ENCODE data around the gene TSPAN14. TPM values are rescaled to one million over a fixed set of nuclear protein-coding genes. Genes with fewer than 3 reads are reported as not detected.
"Not testable (repeated sequence)": the region's sequence is repeated elsewhere in the genome, so short reads cannot be mapped to it uniquely, and the experiment has no call there.

TSPAN14 gene
- total RNA-seq, 1 experiment from 2014 or later = 3.4 TPM

GRCh38 chr10:80416479-80417098, 37.5 kb upstream of the TSPAN14 start:
- Histone ChIP-seq H3K36me3 (ENCODE audit: insufficient read depth, low read length) (no peaks in the 10 kb centered on the region), H3K79me2 (ENCODE audit: low read length) (no peaks in the 10 kb centered on the region), H3K27ac (ENCODE audit: low read length) (no peak overlapping the region), H4K20me1 (ENCODE audit: insufficient read depth, low read depth, low read length) (no peaks in the 10 kb centered on the region), H3K27me3 (ENCODE audit: low read length) (no peaks in the 10 kb centered on the region), H3K9me2 (replicated peaks; ENCODE audit: insufficient read depth, low read length) (no peaks in the 10 kb centered on the region), H2AFZ (ENCODE audit: low read length) (no peak overlapping the region), H3K9me3 (ENCODE audit: low read length) (no peaks in the 10 kb centered on the region), H3K4me3 (ENCODE audit: low read length) (no peak overlapping the region), H3K9ac (ENCODE audit: low read length) (no peak overlapping the region), H3K4me1 (ENCODE audit: low read length) (peaks cover 9% of the 10 kb centered on the region), H3K4me2 (ENCODE audit: low read depth, low read length, poor library complexity, severe bottlenecking) (no peak overlapping the region)
- DNase-seq = no peak

GRCh38 chr10:80417256-80417655, 36.9 kb upstream of the TSPAN14 start:
- not testable (repeated sequence) for H4K20me1 ChIP-seq (ENCODE audit: insufficient read depth, low read depth, low read length); H3K4me3 ChIP-seq (ENCODE audit: low read length); H3K9ac ChIP-seq (ENCODE audit: low read length); H3K4me2 ChIP-seq (ENCODE audit: low read depth, low read length, poor library complexity, severe bottlenecking); H3K36me3 ChIP-seq (ENCODE audit: insufficient read depth, low read length); H3K9me3 ChIP-seq (ENCODE audit: low read length); H3K27me3 ChIP-seq (ENCODE audit: low read length); H3K9me2 ChIP-seq (replicated peaks; ENCODE audit: insufficient read depth, low read length); H2AFZ ChIP-seq (ENCODE audit: low read length); H3K79me2 ChIP-seq (ENCODE audit: low read length); DNase-seq; H3K27ac ChIP-seq (ENCODE audit: low read length)
- peaks cover 16% of the 10 kb centered on the region for H3K4me1 ChIP-seq (ENCODE audit: low read length)

- no peaks in the 10 kb centered on the region for H3K27me3 ChIP-seq (ENCODE audit: low read length)
- no peaks in the 10 kb centered on the region for H3K9me2 ChIP-seq (replicated peaks; ENCODE audit: insufficient read depth, low read length)
- H3K4me1 ChIP-seq (ENCODE audit: low read length) = peaks cover 18% of the 10 kb centered on the region
- DNase-seq = no peak
- no peaks in the 10 kb centered on the region for H4K20me1 ChIP-seq (ENCODE audit: insufficient read depth, low read depth, low read length)
- H3K36me3 ChIP-seq (ENCODE audit: insufficient read depth, low read length) = no peaks in the 10 kb centered on the region
- no peaks in the 10 kb centered on the region for H3K79me2 ChIP-seq (ENCODE audit: low read length)
- H3K9me3 ChIP-seq (ENCODE audit: low read length) = no peaks in the 10 kb centered on the region
- H2AFZ ChIP-seq (ENCODE audit: low read length) = peak overlapping the region; percentile 41
- peak overlapping the region; percentile 64 for H3K27ac ChIP-seq (ENCODE audit: low read length)
- peak overlapping the region; percentile 51; the same call in 1 of the 2 replicates for H3K4me3 ChIP-seq (ENCODE audit: low read length)
- peak overlapping the region; percentile 53; the same call in 1 of the 2 replicates for H3K9ac ChIP-seq (ENCODE audit: low read length)
- H3K4me2 ChIP-seq (ENCODE audit: low read depth, low read length, poor library complexity, severe bottlenecking) = peak overlapping the region; percentile 70
Measured at GRCh38 chr10:80421050-80421706, 32.9 kb upstream of the TSPAN14 start.

GRCh38 chr10:80421707-80422536, 32.2 kb upstream of the TSPAN14 start:
- peaks cover 18% of the 10 kb centered on the region for H3K4me1 ChIP-seq (ENCODE audit: low read length)
- H3K27ac ChIP-seq (ENCODE audit: low read length) = peak overlapping the region; percentile 64
- H3K4me2 ChIP-seq (ENCODE audit: low read depth, low read length, poor library complexity, severe bottlenecking) = peak overlapping the region; percentile 70
- H3K9ac ChIP-seq (ENCODE audit: low read length) = peak overlapping the region; percentile 53
- no peaks in the 10 kb centered on the region for H3K9me2 ChIP-seq (replicated peaks; ENCODE audit: insufficient read depth, low read length)
- DNase-seq = peak; percentile 82
- H4K20me1 ChIP-seq (ENCODE audit: insufficient read depth, low read depth, low read length) = no peaks in the 10 kb centered on the region
- no peaks in the 10 kb centered on the region for H3K9me3 ChIP-seq (ENCODE audit: low read length)
- no peaks in the 10 kb centered on the region for H3K36me3 ChIP-seq (ENCODE audit: insufficient read depth, low read length)
- H2AFZ ChIP-seq (ENCODE audit: low read length) = peak overlapping the region; percentile 41
- peak overlapping the region; percentile 51 for H3K4me3 ChIP-seq (ENCODE audit: low read length)
- no peaks in the 10 kb centered on the region for H3K79me2 ChIP-seq (ENCODE audit: low read length)
- no peaks in the 10 kb centered on the region for H3K27me3 ChIP-seq (ENCODE audit: low read length)

- Histone ChIP-seq H3K4me1 (ENCODE audit: low read length) (peaks cover 16% of the 10 kb centered on the region), H3K4me3 (ENCODE audit: low read length) (no peak overlapping the region), H3K79me2 (ENCODE audit: low read length) (no peaks in the 10 kb centered on the region), H2AFZ (ENCODE audit: low read length) (no peak overlapping the region), H3K27me3 (ENCODE audit: low read length) (no peaks in the 10 kb centered on the region), H3K9me2 (replicated peaks; ENCODE audit: insufficient read depth, low read length) (no peaks in the 10 kb centered on the region), H3K36me3 (ENCODE audit: insufficient read depth, low read length) (no peaks in the 10 kb centered on the region), H3K27ac (ENCODE audit: low read length) (no peak overlapping the region), H4K20me1 (ENCODE audit: insufficient read depth, low read depth, low read length) (no peaks in the 10 kb centered on the region), H3K9ac (ENCODE audit: low read length) (no peak overlapping the region), H3K4me2 (ENCODE audit: low read depth, low read length, poor library complexity, severe bottlenecking) (no peak overlapping the region), H3K9me3 (ENCODE audit: low read length) (no peaks in the 10 kb centered on the region)
- DNase-seq = no peak
Measured at GRCh38 chr10:80425901-80426300, 28.2 kb upstream of the TSPAN14 start.

DNA sequence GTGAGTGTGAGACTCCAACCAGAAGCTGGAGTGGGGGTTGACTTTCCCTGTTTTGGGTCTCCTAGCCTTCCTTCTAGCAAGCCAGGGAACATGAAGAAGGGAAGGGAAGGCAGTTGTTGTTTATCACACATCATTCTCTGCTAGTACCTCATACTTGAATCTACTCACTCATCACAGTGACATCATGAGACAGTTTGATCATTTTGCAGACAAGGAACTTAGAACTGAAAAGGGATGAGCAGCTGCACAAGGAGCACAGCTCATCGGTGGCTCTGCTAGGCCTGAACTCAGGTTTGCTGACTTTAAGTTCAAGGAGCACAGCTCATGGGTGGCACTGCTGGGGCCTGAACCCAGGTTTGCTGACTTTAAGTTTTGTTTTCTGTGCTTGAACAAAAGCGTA, 26.6 kb upstream of the TSPAN14 start:
- Histone ChIP-seq H3K27me3 (ENCODE audit: low read length) (no peaks in the 10 kb centered on the region), H3K4me3 (ENCODE audit: low read length) (no peak overlapping the region), H3K79me2 (ENCODE audit: low read length) (no peaks in the 10 kb centered on the region), H3K9me3 (ENCODE audit: low read length) (no peaks in the 10 kb centered on the region), H3K4me1 (ENCODE audit: low read length) (no peaks in the 10 kb centered on the region), H3K27ac (ENCODE audit: low read length) (no peak overlapping the region), H2AFZ (ENCODE audit: low read length) (no peak overlapping the region), H3K9me2 (replicated peaks; ENCODE audit: insufficient read depth, low read length) (no peaks in the 10 kb centered on the region), H3K4me2 (ENCODE audit: low read depth, low read length, poor library complexity, severe bottlenecking) (no peak overlapping the region), H3K9ac (ENCODE audit: low read length) (no peak overlapping the region), H3K36me3 (ENCODE audit: insufficient read depth, low read length) (no peaks in the 10 kb centered on the region), H4K20me1 (ENCODE audit: insufficient read depth, low read depth, low read length) (no peaks in the 10 kb centered on the region)
- DNase-seq = no peak

GRCh38 chr10:80429521-80429973, 24.6 kb upstream of the TSPAN14 start:
- no peaks in the 10 kb centered on the region for H3K27me3 ChIP-seq (ENCODE audit: low read length)
- no peaks in the 10 kb centered on the region for H4K20me1 ChIP-seq (ENCODE audit: insufficient read depth, low read depth, low read length)
- H3K27ac ChIP-seq (ENCODE audit: low read length) = no peak overlapping the region
- no peaks in the 10 kb centered on the region for H3K79me2 ChIP-seq (ENCODE audit: low read length)
- H3K9ac ChIP-seq (ENCODE audit: low read length) = no peak overlapping the region
- no peaks in the 10 kb centered on the region for H3K36me3 ChIP-seq (ENCODE audit: insufficient read depth, low read length)
- H3K4me2 ChIP-seq (ENCODE audit: low read depth, low read length, poor library complexity, severe bottlenecking) = no peak overlapping the region
- H2AFZ ChIP-seq (ENCODE audit: low read length) = no peak overlapping the region
- no peaks in the 10 kb centered on the region for H3K9me2 ChIP-seq (replicated peaks; ENCODE audit: insufficient read depth, low read length)
- no peaks in the 10 kb centered on the region for H3K9me3 ChIP-seq (ENCODE audit: low read length)
- no peaks in the 10 kb centered on the region for H3K4me1 ChIP-seq (ENCODE audit: low read length)
- no peak for DNase-seq
- H3K4me3 ChIP-seq (ENCODE audit: low read length) = no peak overlapping the region

GRCh38 chr10:80433134-80433533, 21.0 kb upstream of the TSPAN14 start:
- Histone ChIP-seq H3K27ac (ENCODE audit: low read length) (no peak overlapping the region), H3K4me2 (ENCODE audit: low read depth, low read length, poor library complexity, severe bottlenecking) (no peak overlapping the region), H4K20me1 (ENCODE audit: insufficient read depth, low read depth, low read length) (no peaks in the 10 kb centered on the region), H3K27me3 (ENCODE audit: low read length) (no peaks in the 10 kb centered on the region), H3K9me3 (ENCODE audit: low read length) (no peaks in the 10 kb centered on the region), H3K9me2 (replicated peaks; ENCODE audit: insufficient read depth, low read length) (no peaks in the 10 kb centered on the region), H3K4me1 (ENCODE audit: low read length) (no peaks in the 10 kb centered on the region), H2AFZ (ENCODE audit: low read length) (no peak overlapping the region), H3K9ac (ENCODE audit: low read length) (no peak overlapping the region), H3K79me2 (ENCODE audit: low read length) (no peaks in the 10 kb centered on the region), H3K4me3 (ENCODE audit: low read length) (no peak overlapping the region), H3K36me3 (ENCODE audit: insufficient read depth, low read length) (no peaks in the 10 kb centered on the region)
- DNase-seq = no peak

All from Karpas-422 (cell line).